Naive thymus-derived CD4-positive, alpha-beta T cell (primary cell): ENCODE data around the gene FGG. TPM values are rescaled to one million over a fixed set of nuclear protein-coding genes. Genes with fewer than 3 reads are reported as not detected.

ENCODE experiments used
- ATAC-seq: fragments of 150-1000 bp; cut with Tn5 transposase; 2 replicates; pipeline ENCODE4 v1.10.0; 2021; ENCODE audit warnings: mild to moderate bottlenecking, moderate library complexity
- CTCF ChIA-PET: fragments of 350-600 bp; sonication (Branson Sonifier 250); formaldehyde crosslinking; loops from one replicate; lab custom pipeline; 2021; ENCODE audit warnings: antibody characterized with exemption; lab: Charles Lee
- POLR2A ChIA-PET: fragments of 350-600 bp; sonication (Branson Sonifier 250); formaldehyde crosslinking; loops from one replicate; lab custom pipeline; 2021; ENCODE audit warnings: antibody characterized with exemption, inconsistent platforms; lab: Charles Lee
- DNase-seq, 9 donors: peaks; one replicate each; pipeline versions ENCODE4 v3.0.0 to v3.0.0-alpha.2; 2020 to 2022; ENCODE audit warnings: mixed read lengths in 1 of 9
- H3K27ac ChIP-seq: one replicate; pipeline ENCODE4 v1.7.0; 2013; ENCODE audit warnings: mild to moderate bottlenecking, low read depth, low read length, moderate library complexity
- H3K27me3 ChIP-seq, 2 donors: one replicate each; pipeline ENCODE4 v1.7.0; 2013; ENCODE audit warnings: low read length in 2 of 2, mild to moderate bottlenecking in 2 of 2, moderate library complexity in 2 of 2; ENCODE audit not compliant: control insufficient read depth in 2 of 2, insufficient read depth in 2 of 2
- H3K36me3 ChIP-seq, 3 experiments: 1 replicate in 2 of 3; 2 replicates in 1 of 3; pipeline ENCODE4 v1.7.0; 2013; ENCODE audit warnings: low read length in 3 of 3, mild to moderate bottlenecking in 3 of 3, moderate library complexity in 1 of 3; ENCODE audit not compliant: insufficient read depth in 3 of 3, control insufficient read depth in 2 of 3
- H3K4me1 ChIP-seq, 2 donors: one replicate each; pipeline ENCODE4 v1.7.0; 2013; ENCODE audit warnings: low read length in 2 of 2, mild to moderate bottlenecking in 2 of 2, moderate library complexity in 1 of 2; ENCODE audit not compliant: control insufficient read depth in 2 of 2, insufficient read depth in 2 of 2
- H3K4me3 ChIP-seq: 2 replicates; pipeline ENCODE4 v1.7.0; 2013; ENCODE audit warnings: mild to moderate bottlenecking, low read length
- H3K9me3 ChIP-seq, 3 experiments: 1 replicate in 2 of 3; 2 replicates in 1 of 3; pipeline ENCODE4 v1.7.0; 2013; ENCODE audit warnings: low read length in 3 of 3; ENCODE audit not compliant: control insufficient read depth in 2 of 3
- H3K27ac Mint-ChIP-seq, 9 donors: one replicate each; pipeline ENCODE4 v1.8.0; 2020 to 2022; ENCODE audit warnings: mixed read lengths in 9 of 9, mild to moderate bottlenecking in 8 of 9, moderate library complexity in 5 of 9, inconsistent platforms in 2 of 9
- H3K27me3 Mint-ChIP-seq, 5 donors: one replicate each; pipeline ENCODE4 v1.8.0; 2021 to 2022; ENCODE audit warnings: mixed read lengths in 5 of 5, mild to moderate bottlenecking in 1 of 5
- H3K36me3 Mint-ChIP-seq, 5 donors: one replicate each; pipeline ENCODE4 v1.8.0; 2020 to 2022; ENCODE audit warnings: mixed read lengths in 5 of 5, mild to moderate bottlenecking in 3 of 5, inconsistent platforms in 1 of 5
- H3K4me1 Mint-ChIP-seq, 7 donors: one replicate each; pipeline ENCODE4 v1.8.0; 2020 to 2022; ENCODE audit warnings: mixed read lengths in 7 of 7, mild to moderate bottlenecking in 3 of 7, inconsistent platforms in 1 of 7
- H3K4me3 Mint-ChIP-seq, 10 donors: one replicate each; pipeline ENCODE4 v1.8.0; 2020 to 2022; ENCODE audit warnings: mild to moderate bottlenecking in 10 of 10, mixed read lengths in 10 of 10, moderate library complexity in 6 of 10, inconsistent platforms in 2 of 10
- H3K9me3 Mint-ChIP-seq, 11 donors: one replicate each; pipeline ENCODE4 v1.8.0; 2020 to 2022; ENCODE audit warnings: mixed read lengths in 11 of 11, mild to moderate bottlenecking in 4 of 11, inconsistent platforms in 1 of 11, moderate library complexity in 1 of 11
- intact Hi-C, 2 donors: fragments of 100-400 bp; cut with micrococcal nuclease; formaldehyde crosslinking; loops; one replicate each; pipeline ENCODE4 v1.15.1; 2023
- polyA plus RNA-seq, 2 donors: library from polyadenylated mRNA; unstranded; fragments of 300-500 nt; fragmentation: Illumina TruSeq; gene quantifications; one replicate each; pipeline ENCODE4 v1.2.3, GENCODE V29; 2021
- total RNA-seq, 6 experiments: library from RNA in 5 of 6; stranded (reverse) in 5 of 6; gene quantifications; 1 replicate in 5 of 6; 2 replicates in 1 of 6; pipeline ENCODE4 v1.2.3 and lab custom pipeline; 2021 to 2026

FGG gene
- total and polyA plus RNA-seq, 7 experiments from 2014 or later = not detected

GRCh38 chr4:154583677-154584076 is 28.8 kb downstream of the FGG start:
- no peak overlapping the region for H3K27ac Mint-ChIP-seq
- no peaks in the 10 kb centered on the region for H3K36me3 Mint-ChIP-seq
- no peaks in the 10 kb centered on the region for H3K9me3 Mint-ChIP-seq
- intact Hi-C loops = no loop called here
- no peak overlapping the region for H3K27ac ChIP-seq
- H3K9me3 ChIP-seq = no peaks in the 10 kb centered on the region
- no peak overlapping the region for H3K4me3 ChIP-seq
- ChIA-PET CTCF (interaction anchor here (0.6 kb wide), 1 partner anchor 31 kb away, joined by 3 read pairs; no protein-coding TSS in a partner anchor), POLR2A (no interaction called here)
- DNase-seq (no peak), ATAC-seq (no peak)
- no peak overlapping the region for H3K4me3 Mint-ChIP-seq
- no peaks in the 10 kb centered on the region for H3K4me1 Mint-ChIP-seq
- H3K4me1 ChIP-seq = no peaks in the 10 kb centered on the region
- no peaks in the 10 kb centered on the region for H3K27me3 ChIP-seq
- peaks cover 11 to 24% (median 19%) of the 10 kb centered on the region in 5 donors for H3K27me3 Mint-ChIP-seq
- H3K36me3 ChIP-seq = no peaks in the 10 kb centered on the region

GRCh38 chr4:154583230-154583629 is 29.2 kb downstream of the FGG start:
- H3K4me1 ChIP-seq = no peaks in the 10 kb centered on the region
- Mint-ChIP-seq H3K27ac (no peak overlapping the region), H3K36me3 (no peaks in the 10 kb centered on the region), H3K27me3 (peaks cover 11 to 25% (median 19%) of the 10 kb centered on the region in 5 donors), H3K9me3 (no peaks in the 10 kb centered on the region), H3K4me3 (no peak overlapping the region), H3K4me1 (no peaks in the 10 kb centered on the region)
- ATAC-seq (no peak), DNase-seq (no peak)
- H3K27ac ChIP-seq = no peak overlapping the region
- no peaks in the 10 kb centered on the region for H3K36me3 ChIP-seq
- intact Hi-C loops = no loop called here
- no peak overlapping the region for H3K4me3 ChIP-seq
- no peaks in the 10 kb centered on the region for H3K9me3 ChIP-seq
- H3K27me3 ChIP-seq = no peaks in the 10 kb centered on the region
- ChIA-PET POLR2A (no interaction called here), CTCF (no interaction called here)

GRCh38 chr4:154582723-154583122 is 29.7 kb downstream of the FGG start:
- H3K4me3 Mint-ChIP-seq = no peak overlapping the region
- H3K36me3 Mint-ChIP-seq = no peaks in the 10 kb centered on the region
- Histone ChIP-seq H3K9me3 (no peaks in the 10 kb centered on the region), H3K4me3 (no peak overlapping the region), H3K36me3 (no peaks in the 10 kb centered on the region), H3K4me1 (no peaks in the 10 kb centered on the region), H3K27me3 (no peaks in the 10 kb centered on the region), H3K27ac (no peak overlapping the region)
- no peaks in the 10 kb centered on the region for H3K9me3 Mint-ChIP-seq
- intact Hi-C loops = no loop called here
- ATAC-seq (no peak), DNase-seq (no peak)
- CTCF ChIA-PET = no interaction called here
- peaks cover 13 to 28% (median 19%) of the 10 kb centered on the region in 5 donors for H3K27me3 Mint-ChIP-seq
- no peaks in the 10 kb centered on the region for H3K4me1 Mint-ChIP-seq
- H3K27ac Mint-ChIP-seq = no peak overlapping the region
- POLR2A ChIA-PET = no interaction called here

- no peak overlapping the region for H3K27ac ChIP-seq
- H3K4me1 Mint-ChIP-seq = no peaks in the 10 kb centered on the region
- peaks cover 0 to under 1% (median 0%) of the 10 kb centered on the region in 11 donors for H3K9me3 Mint-ChIP-seq
- CTCF ChIA-PET = no interaction called here
- POLR2A ChIA-PET = no interaction called here
- intact Hi-C loops = no loop called here
- H3K4me3 Mint-ChIP-seq = no peak overlapping the region
- ATAC-seq = no peak
- peaks cover 0 to 4% of the 10 kb centered on the region in 2 donors for H3K27me3 ChIP-seq
- no peaks in the 10 kb centered on the region for H3K36me3 Mint-ChIP-seq
- no peaks in the 10 kb centered on the region for H3K9me3 ChIP-seq
- no peaks in the 10 kb centered on the region for H3K4me1 ChIP-seq
- H3K27ac Mint-ChIP-seq = no peak overlapping the region
- H3K36me3 ChIP-seq = no peaks in the 10 kb centered on the region
- peaks cover 13 to 27% (median 24%) of the 10 kb centered on the region in 5 donors for H3K27me3 Mint-ChIP-seq
- H3K4me3 ChIP-seq = no peak overlapping the region
- DNase-seq = no peak
Observed at GRCh38 chr4:154579927-154580326, 32.5 kb downstream of the FGG start.

GRCh38 chr4:154578919-154579318 is 33.5 kb downstream of the FGG start:
- CTCF ChIA-PET = no interaction called here
- Mint-ChIP-seq H3K9me3 (peaks cover 0 to 2% (median 0%) of the 10 kb centered on the region in 11 donors), H3K27ac (no peak overlapping the region), H3K36me3 (no peaks in the 10 kb centered on the region), H3K4me1 (no peaks in the 10 kb centered on the region), H3K4me3 (no peak overlapping the region), H3K27me3 (peaks cover 13 to 26% (median 24%) of the 10 kb centered on the region in 5 donors)
- POLR2A ChIA-PET = no interaction called here
- H3K36me3 ChIP-seq = no peaks in the 10 kb centered on the region
- H3K9me3 ChIP-seq = no peaks in the 10 kb centered on the region
- ATAC-seq = no peak
- intact Hi-C loops = no loop called here
- H3K27ac ChIP-seq = no peak overlapping the region
- H3K4me1 ChIP-seq = no peaks in the 10 kb centered on the region
- no peak overlapping the region for H3K4me3 ChIP-seq
- peaks cover 0 to 4% of the 10 kb centered on the region in 2 donors for H3K27me3 ChIP-seq
- no peak for DNase-seq

GRCh38 chr4:154577324-154577723 is 35.1 kb downstream of the FGG start:
- Histone ChIP-seq H3K27ac (no peak overlapping the region), H3K27me3 (peaks cover 0 to 4% of the 10 kb centered on the region in 2 donors), H3K4me1 (no peaks in the 10 kb centered on the region), H3K4me3 (no peak overlapping the region), H3K36me3 (no peaks in the 10 kb centered on the region), H3K9me3 (no peaks in the 10 kb centered on the region)
- ChIA-PET POLR2A (no interaction called here), CTCF (no interaction called here)
- ATAC-seq = no peak
- peaks cover 0 to 2% (median 0%) of the 10 kb centered on the region in 11 donors for H3K9me3 Mint-ChIP-seq
- H3K27me3 Mint-ChIP-seq = peaks cover 13 to 26% (median 24%) of the 10 kb centered on the region in 5 donors
- H3K4me3 Mint-ChIP-seq = no peak overlapping the region
- H3K27ac Mint-ChIP-seq = no peak overlapping the region
- DNase-seq = no peak
- intact Hi-C loops = no loop called here
- H3K36me3 Mint-ChIP-seq = no peaks in the 10 kb centered on the region
- H3K4me1 Mint-ChIP-seq = no peaks in the 10 kb centered on the region

- no peaks in the 10 kb centered on the region for H3K4me1 Mint-ChIP-seq
- no peak for ATAC-seq
Observed at GRCh38 chr4:154574311-154574710, 38.1 kb downstream of the FGG start.

More at GRCh38 chr4:154574311-154574710, 38.1 kb downstream of the FGG start:
- H3K27me3 ChIP-seq = peaks cover 0 to 4% of the 10 kb centered on the region in 2 donors
- Mint-ChIP-seq H3K9me3 (peaks cover 0 to 2% (median 0%) of the 10 kb centered on the region in 11 donors), H3K27me3 (peaks cover 4 to 30% (median 18%) of the 10 kb centered on the region in 5 donors), H3K27ac (no peak overlapping the region), H3K4me3 (no peak overlapping the region), H3K36me3 (no peaks in the 10 kb centered on the region)
- H3K9me3 ChIP-seq = no peaks in the 10 kb centered on the region
- no peak overlapping the region for H3K4me3 ChIP-seq
- ChIA-PET CTCF (no interaction called here), POLR2A (no interaction called here)
- no peak overlapping the region for H3K27ac ChIP-seq
- no peaks in the 10 kb centered on the region for H3K36me3 ChIP-seq
- no peaks in the 10 kb centered on the region for H3K4me1 ChIP-seq
- DNase-seq = no peak
- intact Hi-C loops = no loop called here
